ENCODE measurements around the gene DIAPH3. TPM values are rescaled to one million over a fixed set of nuclear protein-coding genes. Genes with fewer than 3 reads are reported as not detected.

Gene DIAPH3
- total RNA-seq, 4 donors from 2014 or later, result 0.10 to 0.67 TPM; not detected in 2

- H3K27ac ChIP-seq, result no peak overlapping the region
- TF ChIP-seq CTCF (IDR thresholded peaks at IDR 0.05) (no peak), POLR2A (IDR thresholded peaks at IDR 0.05) (no peak)
- H3K4me1 ChIP-seq, result no peaks in the 10 kb centered on the region
- 82 to 90% methylated on average over 5 of the region's 5 CpGs for WGBS, 2 donors
- H3K4me3 ChIP-seq (replicated peaks in 1 of 3), result no peak overlapping the region
- DNase-seq, result no peak
- no peaks in the 10 kb centered on the region for H3K27me3 ChIP-seq
- intact Hi-C loops (cut with DNase I), result no loop called here
- no peaks in the 10 kb centered on the region for H3K9me3 ChIP-seq
- no peaks in the 10 kb centered on the region for H3K36me3 ChIP-seq
Measured at GRCh38 chr13:59748046-59748445, 415.7 kb downstream of the DIAPH3 start.

- WGBS, 2 donors, result 100% methylated on average over 1 of the region's 1 CpG
- Histone ChIP-seq H3K27ac (no peak overlapping the region), H3K36me3 (no peaks in the 10 kb centered on the region), H3K4me1 (no peaks in the 10 kb centered on the region), H3K9me3 (no peaks in the 10 kb centered on the region), H3K27me3 (no peaks in the 10 kb centered on the region), H3K4me3 (replicated peaks in 1 of 3) (no peak overlapping the region)
- intact Hi-C loops (cut with DNase I), result no loop called here
- no peak for DNase-seq
- TF ChIP-seq CTCF (IDR thresholded peaks at IDR 0.05) (no peak), POLR2A (IDR thresholded peaks at IDR 0.05) (no peak)
Measured at GRCh38 chr13:59747529-59747928, 416.2 kb downstream of the DIAPH3 start.

GRCh38 chr13:59746291-59746962, 417.3 kb downstream of the DIAPH3 start:
- DNase-seq, result no peak
- Histone ChIP-seq H3K36me3 (no peaks in the 10 kb centered on the region), H3K27me3 (no peaks in the 10 kb centered on the region), H3K27ac (no peak overlapping the region), H3K4me3 (replicated peaks in 1 of 3) (no peak overlapping the region), H3K4me1 (no peaks in the 10 kb centered on the region), H3K9me3 (no peaks in the 10 kb centered on the region)
- WGBS, 2 donors, result 89 to 97% methylated on average over 5 of the region's 5 CpGs
- intact Hi-C loops (cut with DNase I), result no loop called here
- TF ChIP-seq POLR2A (IDR thresholded peaks at IDR 0.05), result no peak
- TF ChIP-seq CTCF (IDR thresholded peaks at IDR 0.05), result no peak

DNA sequence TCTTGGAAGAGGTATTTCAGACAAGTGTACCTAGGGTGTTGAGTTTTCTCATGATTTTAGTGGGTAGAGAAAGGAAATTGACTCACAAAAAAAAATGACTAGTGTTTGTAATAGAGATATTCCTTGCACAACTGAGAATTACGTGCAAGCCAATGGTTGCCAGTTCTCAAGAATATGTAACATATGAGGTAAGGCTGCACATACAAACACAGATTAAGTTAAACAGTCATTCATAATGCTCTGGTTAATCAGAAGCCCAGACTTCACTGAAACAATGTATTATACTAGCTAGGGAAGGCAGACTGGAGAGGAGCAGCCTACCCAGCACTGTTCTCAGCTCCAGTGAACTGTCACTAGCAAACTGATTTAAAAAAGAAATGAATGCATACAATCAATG, 418.3 kb downstream of the DIAPH3 start:
- WGBS, 2 donors, result 71 to 82% methylated on average over 1 of the region's 1 CpG
- Histone ChIP-seq H3K36me3 (no peaks in the 10 kb centered on the region), H3K4me3 (replicated peaks in 1 of 3) (no peak overlapping the region), H3K27me3 (no peaks in the 10 kb centered on the region), H3K27ac (no peak overlapping the region), H3K4me1 (no peaks in the 10 kb centered on the region), H3K9me3 (no peaks in the 10 kb centered on the region)
- TF ChIP-seq POLR2A (IDR thresholded peaks at IDR 0.05) (no peak), CTCF (IDR thresholded peaks at IDR 0.05) (no peak)
- intact Hi-C loops (cut with DNase I), result no loop called here
- no peak for DNase-seq

DNA sequence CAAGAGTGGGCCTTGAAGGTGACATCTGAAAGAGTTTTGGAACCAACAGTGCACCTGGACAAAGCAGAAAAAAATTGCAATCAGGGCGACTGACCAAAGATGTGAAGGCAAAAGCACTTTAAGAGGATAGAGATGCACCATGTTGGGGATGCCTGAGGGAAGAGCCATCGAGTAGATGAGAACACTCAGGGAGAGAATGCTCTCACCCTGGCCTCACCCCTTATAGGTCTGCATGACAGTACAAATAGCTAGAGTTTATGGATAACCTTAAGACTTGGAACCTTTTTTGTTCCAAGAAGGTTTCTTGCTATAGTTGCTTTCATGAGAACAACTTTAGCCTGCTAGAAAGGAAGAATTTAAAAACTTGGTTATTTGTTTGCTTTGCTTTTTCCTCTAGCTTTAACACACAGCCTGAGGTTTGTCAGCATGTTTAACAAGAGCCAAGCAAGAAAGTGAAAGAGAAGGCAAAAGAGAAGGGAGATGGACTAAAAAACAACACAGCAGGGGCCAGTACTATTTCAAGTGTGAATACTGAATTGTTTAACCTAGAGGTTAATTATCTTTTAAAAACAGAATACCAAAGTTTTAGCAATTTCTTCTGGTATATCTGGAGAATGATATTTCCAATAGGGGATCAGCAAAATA, 418.9 kb downstream of the DIAPH3 start:
- H3K4me3 ChIP-seq (replicated peaks in 1 of 3), result no peak overlapping the region
- intact Hi-C loops (cut with DNase I), result no loop called here
- no peak overlapping the region for H3K27ac ChIP-seq
- H3K36me3 ChIP-seq, result no peaks in the 10 kb centered on the region
- H3K27me3 ChIP-seq, result no peaks in the 10 kb centered on the region
- WGBS, 2 donors, result 70 to 80% methylated on average over 2 of the region's 2 CpGs
- no peaks in the 10 kb centered on the region for H3K9me3 ChIP-seq
- TF ChIP-seq CTCF (IDR thresholded peaks at IDR 0.05) (no peak), POLR2A (IDR thresholded peaks at IDR 0.05) (no peak)
- no peaks in the 10 kb centered on the region for H3K4me1 ChIP-seq
- no peak for DNase-seq
